Epithelial cell of esophagus (primary cell): ENCODE measurements around the gene ITFG2.

Source experiments
- DNase-seq: peaks from one replicate; pipeline ENCODE4 v3.0.0; 2010; ENCODE audit warnings: low read depth
- H3K4me3 ChIP-seq: 2 replicates; pipeline ENCODE4 v1.5.1; 2011; ENCODE audit warnings: mild to moderate bottlenecking, low read length, control low read depth
- TF ChIP-seq, protein P1 (sequence below): IDR thresholded peaks from 2 replicates; pipeline ENCODE4 v1.5.1; 2011; ENCODE audit warnings: low read depth, mild to moderate bottlenecking, low read length, control low read depth, inconsistent platforms; ENCODE audit not compliant: insufficient read depth; ENCODE audit errors: missing control alignments

Gene ITFG2

DNA sequence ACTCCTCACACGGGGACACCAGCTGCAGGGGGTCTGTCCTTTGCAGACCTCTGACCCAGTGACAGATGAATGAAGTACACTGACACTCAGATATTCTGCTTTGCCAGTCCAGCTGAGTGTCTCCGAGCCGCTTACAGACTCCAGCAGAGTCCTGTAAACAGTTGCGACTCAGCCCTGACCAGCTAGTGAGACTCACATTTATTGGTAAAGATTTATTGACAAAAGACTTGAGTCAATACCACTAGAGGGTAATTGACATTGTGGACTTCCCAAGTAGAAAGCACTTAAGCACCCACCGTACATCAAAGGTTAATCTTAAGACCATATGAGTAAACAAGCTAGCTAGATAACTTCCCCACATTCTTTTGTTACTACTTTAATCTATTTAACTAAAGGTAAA, 27.5 kb upstream of the ITFG2 start:
- no peak for DNase-seq
- TF ChIP-seq, protein P1, sequence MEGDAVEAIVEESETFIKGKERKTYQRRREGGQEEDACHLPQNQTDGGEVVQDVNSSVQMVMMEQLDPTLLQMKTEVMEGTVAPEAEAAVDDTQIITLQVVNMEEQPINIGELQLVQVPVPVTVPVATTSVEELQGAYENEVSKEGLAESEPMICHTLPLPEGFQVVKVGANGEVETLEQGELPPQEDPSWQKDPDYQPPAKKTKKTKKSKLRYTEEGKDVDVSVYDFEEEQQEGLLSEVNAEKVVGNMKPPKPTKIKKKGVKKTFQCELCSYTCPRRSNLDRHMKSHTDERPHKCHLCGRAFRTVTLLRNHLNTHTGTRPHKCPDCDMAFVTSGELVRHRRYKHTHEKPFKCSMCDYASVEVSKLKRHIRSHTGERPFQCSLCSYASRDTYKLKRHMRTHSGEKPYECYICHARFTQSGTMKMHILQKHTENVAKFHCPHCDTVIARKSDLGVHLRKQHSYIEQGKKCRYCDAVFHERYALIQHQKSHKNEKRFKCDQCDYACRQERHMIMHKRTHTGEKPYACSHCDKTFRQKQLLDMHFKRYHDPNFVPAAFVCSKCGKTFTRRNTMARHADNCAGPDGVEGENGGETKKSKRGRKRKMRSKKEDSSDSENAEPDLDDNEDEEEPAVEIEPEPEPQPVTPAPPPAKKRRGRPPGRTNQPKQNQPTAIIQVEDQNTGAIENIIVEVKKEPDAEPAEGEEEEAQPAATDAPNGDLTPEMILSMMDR: no peak
- H3K4me3 ChIP-seq: no peak overlapping the region

DNA sequence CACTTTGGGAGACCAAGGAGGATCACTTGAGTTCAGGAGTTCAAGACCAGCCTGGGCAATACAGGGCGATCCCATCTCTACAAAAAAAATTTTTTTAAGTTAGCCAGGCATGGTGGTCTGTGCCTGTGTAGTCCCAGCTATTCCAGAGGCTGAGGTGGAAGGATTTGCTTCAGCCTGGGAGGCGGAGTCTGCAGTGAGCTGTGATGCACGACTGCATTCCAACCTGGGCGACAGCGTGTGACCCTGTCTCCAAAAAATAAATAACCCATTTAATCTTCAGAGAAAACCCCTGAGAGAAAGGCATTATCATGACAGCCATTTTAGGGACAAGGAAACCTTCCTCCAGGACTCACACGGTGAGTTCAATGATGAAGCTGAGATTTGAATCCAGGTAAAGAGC, 21.4 kb upstream of the ITFG2 start:
- no peak overlapping the region for H3K4me3 ChIP-seq
- no peak for DNase-seq
- TF ChIP-seq, protein P1: no peak

DNA sequence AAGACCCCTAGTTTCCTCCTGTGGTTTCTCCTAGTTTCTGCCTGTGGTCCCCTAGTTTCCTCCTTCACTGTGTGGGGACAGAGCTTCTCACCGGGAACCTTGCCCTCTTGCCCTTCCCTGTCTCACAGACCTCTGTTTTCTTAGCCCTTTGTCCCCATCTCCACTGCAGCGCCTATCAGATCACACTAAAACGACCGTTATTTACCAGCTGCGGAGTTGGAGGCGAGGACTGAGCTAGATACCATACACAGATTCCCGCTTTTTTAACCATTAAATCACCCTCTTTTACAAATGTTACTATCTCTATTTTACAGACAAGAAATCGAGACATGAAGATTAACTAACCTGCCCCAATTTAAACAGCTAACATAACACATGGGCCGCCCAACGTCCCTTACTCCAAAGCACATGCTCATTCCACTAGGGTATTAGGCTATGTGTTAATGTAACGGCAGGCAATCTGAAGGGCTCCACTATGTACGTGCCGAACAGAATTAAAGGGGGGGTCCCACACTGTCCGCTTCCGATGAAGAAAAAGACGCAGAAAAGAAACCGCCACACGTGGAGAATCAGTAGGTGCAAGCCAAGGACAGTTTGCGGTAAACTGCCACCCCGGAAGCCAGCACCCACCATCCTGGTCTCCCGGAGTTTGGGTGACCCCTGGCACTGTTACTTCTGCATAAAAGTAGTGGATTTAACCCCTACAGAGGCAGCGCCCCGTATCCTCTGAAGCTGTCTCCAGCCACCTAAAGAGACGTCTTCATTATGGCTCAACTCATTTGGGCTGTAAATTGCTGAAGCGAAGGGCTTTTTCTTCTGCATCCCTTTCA, 19.6 kb upstream of the ITFG2 start:
- no peak for DNase-seq
- TF ChIP-seq, protein P1: no peak
- no peak overlapping the region for H3K4me3 ChIP-seq

DNA sequence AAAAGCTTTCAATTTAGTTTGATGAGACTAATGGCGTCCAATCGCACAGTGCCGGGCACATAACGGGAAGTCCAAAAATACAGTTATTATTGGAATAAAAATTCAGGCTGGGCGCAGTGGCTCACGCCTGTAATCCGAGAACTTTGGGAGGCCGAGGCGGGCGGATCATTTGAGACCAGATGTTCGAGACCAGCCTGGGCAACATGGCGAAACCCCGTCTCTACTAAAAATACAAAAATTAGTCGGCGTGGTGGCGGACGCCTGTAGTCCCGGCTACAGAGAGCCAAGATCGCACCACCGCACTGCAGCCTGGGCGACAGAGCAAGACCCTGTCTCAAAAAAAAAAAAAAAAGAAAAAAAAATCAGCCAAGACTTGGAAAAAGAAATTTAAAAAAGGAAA, 18.9 kb upstream of the ITFG2 start:
- TF ChIP-seq, protein P1: no peak
- DNase-seq: no peak
- no peak overlapping the region for H3K4me3 ChIP-seq

DNA sequence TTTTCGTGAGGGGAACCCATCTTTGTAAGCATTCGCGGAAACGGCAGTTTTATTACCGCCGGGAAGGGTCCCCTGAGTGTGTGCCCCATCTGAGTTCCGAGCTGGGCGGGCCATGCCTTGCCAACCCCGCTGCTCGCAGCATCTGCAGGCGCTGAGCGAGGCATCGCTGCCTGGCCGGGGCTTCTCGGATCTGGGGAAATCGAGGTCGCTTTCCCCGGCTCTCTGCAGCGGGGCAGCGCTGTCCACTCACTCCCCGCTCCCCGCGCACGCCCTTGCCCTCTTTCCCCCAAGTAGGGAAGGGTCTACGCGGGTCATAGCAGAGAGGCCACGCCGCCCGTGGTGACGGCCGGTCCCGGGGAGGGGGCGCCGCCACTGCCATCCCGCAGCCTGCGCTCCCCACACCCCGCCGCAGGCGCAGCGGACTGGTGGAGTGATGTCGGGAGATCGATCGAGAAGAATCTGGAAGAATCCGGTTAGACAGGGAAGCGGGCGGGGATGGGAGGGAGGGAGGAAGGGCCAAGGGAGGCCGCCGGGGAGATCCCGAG, 18.2 kb upstream of the ITFG2 start:
- TF ChIP-seq, protein P1: no peak
- DNase-seq: no peak

DNA sequence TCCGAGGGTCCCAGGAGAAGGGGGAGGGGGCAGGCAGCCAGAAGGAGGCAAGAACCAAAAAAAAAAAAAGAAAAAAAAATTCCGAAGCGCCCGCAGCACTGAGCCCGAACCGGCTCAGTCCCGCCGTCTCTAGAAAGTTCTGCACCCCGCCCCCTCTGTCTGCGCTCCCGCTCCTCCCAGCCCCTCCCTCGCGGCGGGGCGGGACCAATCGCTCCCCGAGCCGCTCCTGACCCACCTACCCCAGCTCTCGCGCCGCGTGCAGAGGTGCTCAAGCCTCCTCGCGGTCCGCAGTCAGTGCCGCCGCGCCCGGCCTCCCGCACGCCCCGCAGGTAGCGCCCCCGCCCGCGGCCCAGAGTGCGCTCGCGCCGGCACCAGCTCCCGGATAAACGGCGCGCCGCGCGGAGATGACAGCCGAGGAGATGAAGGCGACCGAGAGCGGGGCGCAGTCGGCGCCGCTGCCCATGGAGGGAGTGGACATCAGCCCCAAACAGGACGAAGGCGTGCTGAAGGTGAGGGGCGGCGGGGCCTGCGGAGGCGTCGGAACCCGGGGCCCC, 17.7 kb upstream of the ITFG2 start, which contains the start of gene FKBP4:
TSS of gene FKBP4 (plus strand) at position 235 of the 554 bp plus-strand sequence. CDS start at position 405, 170 bp downstream.
- DNase-seq: peak; percentile 94
- H3K4me3 ChIP-seq: peak within 1 kb of the TSS; percentile 90
- TF ChIP-seq, protein P1: no peak

More for the DNA sequence above, 18.2 kb upstream of the ITFG2 start:
- peak overlapping the region; percentile 90 for H3K4me3 ChIP-seq
